HG03039 (cell line): ENCODE measurements around the gene MACROD2.

Experiments used
- ATAC-seq: cut with Tn5 transposase; IDR thresholded peaks from one replicate; pipeline ENCODE4 v1.9.1; 2021; ENCODE audit warnings: mild to moderate bottlenecking, moderate library complexity; ENCODE audit not compliant: unreplicated experiment

The MACROD2 gene

GRCh38 chr20:14062171-14062570 is 66.9 kb downstream of the MACROD2 start:
- no peak for ATAC-seq

GRCh38 chr20:14062786-14063185 is 67.5 kb downstream of the MACROD2 start:
- no peak for ATAC-seq

- ATAC-seq: no peak
Measured at GRCh38 chr20:14064333-14064732, 69.0 kb downstream of the MACROD2 start.

- no peak for ATAC-seq
Measured at GRCh38 chr20:14064921-14065320, 69.6 kb downstream of the MACROD2 start.

- ATAC-seq: no peak
Measured at GRCh38 chr20:14065774-14066173, 70.5 kb downstream of the MACROD2 start.

- ATAC-seq: no peak
Measured at GRCh38 chr20:14067603-14068002, 72.3 kb downstream of the MACROD2 start.

GRCh38 chr20:14069796-14070195 is 74.5 kb downstream of the MACROD2 start:
- no peak for ATAC-seq

GRCh38 chr20:14093652-14094051 is 98.3 kb downstream of the MACROD2 start:
- ATAC-seq: no peak

GRCh38 chr20:14098261-14098660 is 102.9 kb downstream of the MACROD2 start:
- no peak for ATAC-seq

- no peak for ATAC-seq
Measured at GRCh38 chr20:14113416-14113815, 118.1 kb downstream of the MACROD2 start.

GRCh38 chr20:14114065-14114704 is 118.9 kb downstream of the MACROD2 start:
- ATAC-seq: no peak

GRCh38 chr20:14116037-14116436 is 120.7 kb downstream of the MACROD2 start:
- ATAC-seq: no peak

- no peak for ATAC-seq
Measured at GRCh38 chr20:14117768-14118167, 122.5 kb downstream of the MACROD2 start.

GRCh38 chr20:14126856-14127255 is 131.5 kb downstream of the MACROD2 start:
- no peak for ATAC-seq

- no peak for ATAC-seq
Measured at GRCh38 chr20:14127514-14128223, 132.4 kb downstream of the MACROD2 start.

- ATAC-seq: no peak
Measured at GRCh38 chr20:14134004-14134403, 138.7 kb downstream of the MACROD2 start.

GRCh38 chr20:14142171-14142570 is 146.9 kb downstream of the MACROD2 start:
- ATAC-seq: no peak

- ATAC-seq: no peak
Measured at GRCh38 chr20:14142964-14143627, 147.8 kb downstream of the MACROD2 start.

GRCh38 chr20:14148042-14148441 is 152.7 kb downstream of the MACROD2 start:
- no peak for ATAC-seq

GRCh38 chr20:14155361-14155760 is 160.0 kb downstream of the MACROD2 start:
- no peak for ATAC-seq

GRCh38 chr20:14178528-14178927 is 183.2 kb downstream of the MACROD2 start:
- no peak for ATAC-seq

- no peak for ATAC-seq
Measured at GRCh38 chr20:14178952-14179351, 183.6 kb downstream of the MACROD2 start.
